HG03354 (cell line): Measurements from ENCODE around the gene NRIP1.

Experiments
- ATAC-seq: cut with Tn5 transposase; IDR thresholded peaks from one replicate; pipeline ENCODE4 v1.9.1; 2021; ENCODE audit warnings: mild to moderate bottlenecking; ENCODE audit not compliant: unreplicated experiment, poor library complexity, severe bottlenecking

NRIP1 gene

DNA sequence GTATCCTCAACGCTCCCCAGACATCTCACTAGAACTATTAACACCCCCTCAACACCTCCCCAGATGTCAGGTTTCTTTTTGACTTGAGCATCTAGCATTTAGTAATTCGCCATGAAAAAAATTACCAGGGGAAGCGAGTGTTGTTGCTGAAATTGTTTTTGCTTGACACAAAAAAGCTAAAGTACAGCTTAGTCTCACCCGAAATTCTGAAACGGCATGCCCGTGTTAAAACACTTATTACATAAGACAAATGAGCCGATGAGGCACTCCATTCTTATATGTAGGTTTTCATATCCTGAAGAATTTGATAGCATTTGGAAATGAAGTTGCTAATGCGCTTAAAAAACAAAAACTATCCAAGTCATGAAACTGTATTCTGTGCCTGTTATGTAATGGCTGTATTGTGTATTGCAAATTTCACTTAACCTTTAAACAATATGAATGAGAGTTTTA lies 1.3 kb upstream of the NRIP1 start:
- ATAC-seq: no peak

DNA sequence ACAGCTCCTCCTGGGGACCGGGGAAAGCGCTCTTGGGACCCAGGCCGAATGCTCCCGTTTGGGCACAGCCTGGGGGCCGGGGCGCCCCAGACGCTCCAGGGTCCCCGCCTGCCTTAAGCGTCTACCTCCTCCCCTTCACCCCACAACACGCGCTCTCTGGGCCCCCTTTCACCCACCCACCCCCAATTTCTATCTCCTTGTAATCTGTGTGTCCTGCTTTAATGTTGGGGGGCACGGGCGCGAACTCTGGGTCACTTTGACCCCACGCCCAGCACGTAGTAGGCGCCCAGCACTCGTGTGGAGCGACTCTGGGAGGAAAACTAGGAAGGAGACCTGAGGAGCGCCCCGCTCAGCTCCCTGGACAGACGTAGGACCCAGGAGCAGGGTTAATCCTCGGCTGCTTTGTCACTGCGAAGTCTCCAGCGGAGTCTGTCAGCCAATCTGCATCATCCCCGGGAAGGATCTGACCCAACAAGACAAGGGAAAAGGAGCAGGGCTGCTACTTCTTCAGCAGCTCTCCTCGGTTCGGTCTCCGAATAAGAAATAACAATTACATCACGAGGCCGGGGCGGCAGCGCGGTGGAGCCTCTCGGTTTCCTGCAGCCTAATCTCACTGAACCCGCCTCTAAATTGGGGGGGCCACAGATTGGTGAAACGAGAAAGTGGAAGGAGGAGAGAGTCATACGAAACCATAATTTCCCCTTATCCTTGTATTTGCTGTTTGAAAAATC lies 757 bp upstream of the NRIP1 start:
- ATAC-seq: peak; percentile 14

DNA sequence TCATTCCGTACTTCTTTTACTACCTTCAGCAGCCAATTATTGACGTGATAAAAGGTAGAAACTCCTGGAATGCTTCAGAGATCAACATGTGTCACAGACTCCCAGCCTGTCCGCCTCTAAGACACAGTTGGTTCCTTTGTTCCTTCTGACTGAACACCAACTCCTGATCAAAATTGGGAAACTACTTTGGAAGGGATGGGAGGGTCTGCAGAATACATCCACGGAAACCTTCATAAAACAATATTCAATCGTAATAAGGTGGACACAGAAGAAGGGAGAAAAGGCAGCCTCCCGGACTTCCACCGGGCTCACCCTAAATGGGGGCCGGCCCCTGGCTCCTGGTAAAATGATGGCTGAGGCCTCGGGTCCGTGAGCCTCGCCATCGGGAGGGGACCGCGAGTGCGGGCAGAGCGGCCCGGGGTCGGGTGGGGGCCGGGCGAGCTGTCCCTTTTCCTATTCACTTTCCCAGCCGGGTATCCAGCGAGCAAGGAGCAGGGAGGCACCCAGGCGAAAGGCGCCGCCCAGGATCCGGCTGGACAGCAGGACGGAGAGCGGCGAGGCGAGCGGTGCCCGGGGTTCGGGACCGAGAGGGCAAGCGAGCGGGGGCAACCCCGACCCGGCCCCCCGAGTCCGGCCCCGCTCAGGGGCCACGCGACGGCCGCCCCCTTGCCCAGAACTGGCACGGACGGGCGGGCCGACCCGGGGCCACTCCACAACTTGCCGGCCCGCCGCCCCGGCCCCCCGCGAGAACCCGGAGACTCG lies 805 bp downstream of the NRIP1 start:
- peak; percentile 2 for ATAC-seq

DNA sequence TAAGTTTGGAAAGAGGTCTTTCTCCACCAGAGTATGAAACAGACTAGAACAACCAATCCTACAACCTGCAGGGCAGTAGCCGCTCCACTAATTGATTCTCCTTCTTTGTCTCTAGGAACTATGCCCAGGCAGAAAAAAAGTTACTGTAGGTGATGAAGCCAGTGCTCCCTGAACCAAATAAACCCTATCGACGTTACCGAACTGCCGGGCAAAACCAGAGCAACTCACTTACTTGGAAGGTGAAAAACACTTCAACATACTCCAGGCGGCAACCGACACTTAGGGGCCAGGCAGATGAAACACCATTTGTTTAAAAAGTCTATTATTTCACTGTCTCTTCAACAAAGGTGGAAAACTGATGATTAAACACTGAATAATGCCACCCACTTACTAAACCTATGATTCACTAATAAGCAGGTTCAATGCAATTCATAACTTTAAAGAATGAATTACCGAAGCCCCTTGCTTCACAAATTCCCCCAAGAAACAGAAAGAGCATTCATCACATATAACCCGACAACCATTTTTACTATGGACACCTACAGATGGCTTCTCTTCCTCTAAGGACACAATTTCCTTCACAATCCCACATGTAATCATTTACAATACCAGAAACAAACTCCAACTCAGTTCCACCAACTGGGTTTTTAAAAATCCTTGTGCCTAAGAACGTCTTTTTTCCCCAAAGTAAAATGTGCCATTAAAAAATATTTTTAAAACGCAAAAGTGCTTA lies 1.6 kb downstream of the NRIP1 start:
- ATAC-seq: no peak

DNA sequence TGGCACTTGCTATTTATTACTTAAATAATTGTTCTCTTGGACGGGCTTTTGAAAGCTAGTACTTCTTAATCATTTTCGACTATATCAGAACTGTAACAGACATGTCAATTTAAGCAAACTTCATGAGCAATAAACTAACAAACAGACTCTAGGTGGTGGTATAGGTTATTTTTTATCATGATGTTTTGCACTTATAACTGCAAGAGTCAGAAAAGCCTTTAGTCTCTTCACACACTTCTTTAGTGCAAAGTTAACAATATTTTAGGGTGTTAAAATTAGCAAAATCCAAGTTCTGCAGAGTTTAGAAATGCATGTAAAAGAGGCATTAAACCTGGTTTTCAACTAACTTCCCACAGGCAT lies 2.2 kb downstream of the NRIP1 start:
- ATAC-seq: no peak

DNA sequence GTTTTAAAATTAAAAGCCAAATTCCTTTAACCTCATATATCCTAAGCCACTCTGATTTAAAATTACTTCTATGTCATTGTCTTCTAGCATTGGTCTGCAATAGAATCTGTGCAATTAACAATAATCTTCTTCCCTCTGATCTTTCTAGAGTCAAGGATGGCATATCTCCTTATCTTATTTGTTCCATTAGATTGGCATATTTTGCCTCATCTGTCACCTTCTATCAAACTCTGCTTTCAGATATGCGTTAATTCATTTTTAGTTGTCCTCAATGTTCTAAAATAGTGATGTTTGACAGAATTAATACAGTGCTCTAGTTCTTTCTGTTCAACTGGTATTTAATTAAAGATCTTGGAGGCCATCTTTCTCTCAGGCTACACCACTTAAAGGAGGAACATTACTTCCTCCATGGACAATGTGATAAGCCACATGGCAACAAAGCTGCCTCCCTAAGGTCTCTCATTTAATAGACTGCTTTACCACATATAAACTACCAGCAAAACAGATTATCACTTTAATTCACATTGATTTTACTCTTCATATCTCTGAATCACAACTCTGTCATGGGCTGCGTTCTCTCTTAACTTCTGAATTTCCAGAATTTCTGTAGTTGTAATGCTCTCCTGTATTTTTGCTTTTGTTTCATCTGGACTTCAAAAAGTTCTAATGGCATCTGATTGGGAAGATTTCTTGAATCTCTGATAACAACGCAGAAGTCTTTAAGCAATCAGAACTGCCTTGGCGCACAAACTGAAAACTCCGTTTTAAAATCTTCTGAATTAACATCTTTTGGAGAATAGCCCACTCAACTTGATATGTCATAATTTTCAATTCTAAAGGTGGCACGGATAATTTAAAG lies 2.8 kb downstream of the NRIP1 start:
- ATAC-seq: no peak

DNA sequence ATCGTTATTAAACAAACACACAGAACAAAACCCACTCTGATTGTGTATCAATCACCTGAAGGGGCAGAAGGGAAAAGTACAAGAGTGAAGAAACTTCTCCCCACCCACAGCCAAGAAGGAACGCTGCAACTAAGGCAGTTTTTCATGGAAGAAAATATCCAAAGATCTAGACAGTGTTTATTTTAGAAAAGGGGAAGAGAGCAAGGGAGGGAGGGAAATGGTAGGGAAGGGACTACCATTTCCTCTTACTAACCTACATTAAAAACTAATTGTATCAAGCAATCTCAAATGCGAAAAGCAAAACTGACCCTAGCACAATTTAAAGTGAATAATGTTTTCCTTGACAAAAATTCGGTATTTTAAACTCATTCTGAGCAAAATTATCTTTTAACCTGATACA lies 3.5 kb downstream of the NRIP1 start:
- ATAC-seq: no peak

DNA sequence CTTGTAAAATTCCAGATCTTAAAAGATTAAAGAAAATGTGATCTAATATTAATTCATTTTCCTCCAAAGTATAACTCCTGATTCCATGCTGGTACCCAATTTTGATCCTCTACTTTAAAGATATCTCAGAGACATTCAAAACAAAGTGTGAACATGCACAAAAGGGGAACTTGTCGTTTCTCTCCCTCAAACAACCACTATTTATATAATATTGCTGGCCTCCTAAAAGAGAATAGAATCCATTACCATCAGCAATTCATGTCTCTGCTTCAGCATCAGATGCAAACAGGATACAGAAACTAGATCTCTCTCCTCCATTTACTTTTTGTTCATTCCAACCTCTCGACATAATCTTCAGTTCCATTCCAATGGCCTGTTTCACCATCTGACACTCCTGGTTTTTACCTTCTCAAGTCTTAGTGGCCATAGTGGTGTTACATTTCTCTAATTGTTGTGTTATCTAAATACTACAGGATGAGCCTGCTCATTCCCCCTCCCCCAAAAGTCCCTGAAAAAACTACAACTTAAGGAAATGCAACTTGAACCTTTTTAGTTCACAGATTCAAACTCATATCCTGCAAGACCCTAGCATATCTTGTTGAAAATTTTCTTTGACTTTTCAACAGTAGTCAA lies 4.1 kb downstream of the NRIP1 start:
- no peak for ATAC-seq

DNA sequence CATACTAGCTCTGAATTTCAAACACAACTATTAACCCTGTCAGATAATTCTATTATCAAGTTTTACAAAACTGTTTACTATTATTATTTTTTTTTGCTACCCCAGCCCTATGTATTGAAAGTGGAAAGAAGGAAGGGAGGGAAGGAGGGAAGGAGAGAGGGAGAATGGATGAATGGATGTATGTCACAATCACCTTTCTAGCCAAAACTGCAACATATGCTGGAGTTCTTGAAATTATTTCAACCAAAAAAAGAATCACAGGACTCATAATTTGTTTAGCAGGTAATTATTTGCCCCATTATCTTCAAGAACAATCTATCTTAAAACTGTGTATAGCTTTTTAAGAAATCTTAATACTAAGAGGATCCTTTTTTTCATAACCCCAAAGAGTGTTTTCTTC lies 5.4 kb downstream of the NRIP1 start:
- no peak for ATAC-seq

DNA sequence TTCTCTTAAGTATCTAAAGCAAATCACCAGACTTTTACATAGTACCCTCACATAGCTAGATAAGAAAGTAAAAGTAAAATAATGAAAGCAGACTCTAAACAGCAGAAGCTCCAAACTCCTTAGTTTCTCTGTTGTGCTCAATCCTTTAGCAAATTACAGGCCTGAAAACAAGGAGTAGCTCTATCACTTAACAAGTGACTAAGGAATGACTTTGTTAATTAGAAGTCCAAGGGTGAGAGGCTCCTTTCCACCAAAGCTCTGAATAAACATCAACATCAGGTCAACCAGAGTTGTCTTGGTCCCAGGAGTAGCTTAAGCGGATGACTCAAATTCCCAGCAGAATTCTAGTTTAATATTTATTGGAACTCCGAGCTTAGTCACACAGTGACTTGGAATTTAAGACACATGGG lies 5.9 kb downstream of the NRIP1 start:
- peak; percentile 38 for ATAC-seq

DNA sequence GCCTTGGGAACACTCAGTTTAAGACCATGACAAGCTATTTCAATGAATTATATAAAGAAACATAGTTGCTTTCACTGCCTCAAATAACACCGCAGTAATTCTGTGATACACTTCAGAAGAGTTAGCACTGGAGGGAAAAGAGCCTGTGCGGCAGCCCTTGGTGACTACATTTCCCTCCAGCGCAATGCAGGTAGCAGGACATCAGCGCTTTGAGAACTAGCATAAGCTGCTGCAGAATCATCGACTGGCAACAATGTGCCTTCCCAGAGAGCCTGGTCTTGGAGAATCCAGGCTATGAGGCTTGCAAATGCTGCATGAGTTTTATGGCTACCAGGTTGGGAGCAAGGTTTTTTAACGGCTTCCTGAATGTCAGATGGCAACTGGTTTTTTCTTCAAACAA lies 7.5 kb downstream of the NRIP1 start:
- no peak for ATAC-seq

DNA sequence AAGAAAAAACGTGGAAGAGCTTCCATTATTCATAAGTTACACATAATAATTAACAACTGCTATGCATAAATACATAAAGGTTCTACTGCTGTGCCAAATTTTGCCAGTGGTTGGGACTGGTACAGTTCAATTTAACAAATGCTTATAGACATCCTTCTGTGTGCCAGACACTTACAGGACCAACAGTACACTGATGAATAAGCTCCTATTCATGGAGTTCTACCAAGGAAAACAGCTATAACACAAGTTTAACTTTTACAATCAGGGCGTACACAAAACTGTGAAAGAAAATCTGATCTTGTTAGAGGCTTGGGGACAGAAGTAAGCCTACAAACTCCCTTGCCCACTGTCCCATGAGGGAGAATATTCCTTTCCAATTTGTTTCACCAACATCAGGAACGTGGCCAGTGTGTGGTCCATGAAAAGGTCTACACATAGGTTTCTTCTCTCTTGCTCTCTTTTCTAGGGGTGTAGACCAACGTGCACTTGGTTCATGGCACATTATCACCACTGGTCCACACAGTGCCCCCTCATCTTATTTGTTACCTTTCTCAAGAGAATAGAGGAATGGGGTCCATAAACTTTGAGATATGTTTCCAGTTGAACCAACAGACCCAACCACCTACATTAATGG lies 10.1 kb downstream of the NRIP1 start:
- no peak for ATAC-seq

DNA sequence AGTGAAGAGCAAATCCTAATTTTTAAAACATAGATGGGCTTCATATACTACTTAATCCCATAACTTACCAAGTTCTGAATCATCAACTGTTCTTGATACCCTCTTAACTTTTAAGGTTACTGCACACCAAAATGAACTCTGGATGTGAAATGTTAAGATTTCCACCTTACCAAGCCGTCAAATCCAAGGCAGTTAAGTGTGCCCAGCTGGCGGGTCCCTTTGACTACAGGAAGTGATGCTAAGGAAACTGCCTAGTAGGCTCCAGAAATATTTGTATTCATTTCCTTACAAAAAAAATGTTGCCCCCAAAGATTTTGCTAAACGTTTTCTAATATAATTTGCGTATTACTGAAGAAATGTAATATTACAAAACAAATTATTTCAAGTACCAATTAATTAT lies 10.7 kb downstream of the NRIP1 start:
- no peak for ATAC-seq

DNA sequence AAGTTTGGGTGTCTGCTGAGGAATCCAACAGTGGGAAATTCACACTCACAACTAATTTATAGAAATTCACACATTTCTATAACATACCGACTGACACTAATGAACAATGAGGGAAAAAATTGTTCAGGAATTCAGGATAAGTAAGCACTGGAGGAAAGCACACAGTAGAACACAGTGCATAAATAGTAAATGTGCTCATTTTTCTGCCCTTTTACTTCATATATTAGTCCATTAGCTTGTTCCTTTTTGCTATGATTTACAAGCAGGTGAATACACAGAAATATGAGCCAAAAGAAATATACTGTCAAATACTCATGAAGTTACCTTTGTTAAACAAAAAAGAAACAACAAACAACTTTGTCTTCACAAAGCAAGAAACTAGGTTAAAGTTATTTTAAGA lies 11.3 kb downstream of the NRIP1 start:
- ATAC-seq: no peak

DNA sequence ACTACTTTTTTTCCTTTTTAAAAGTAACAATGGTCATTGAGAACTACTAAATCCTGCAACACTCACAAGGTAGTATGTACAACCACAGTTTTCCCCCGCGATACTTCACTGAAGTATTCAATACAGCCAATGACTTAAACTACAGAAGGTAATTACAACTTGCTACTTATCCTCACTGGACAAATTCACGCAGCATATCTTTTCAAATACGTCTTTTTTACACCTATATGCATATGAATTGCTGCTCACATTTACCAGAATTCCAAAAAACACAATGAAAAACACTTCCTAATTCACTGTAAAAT lies 12.4 kb downstream of the NRIP1 start:
- ATAC-seq: peak; percentile 30

DNA sequence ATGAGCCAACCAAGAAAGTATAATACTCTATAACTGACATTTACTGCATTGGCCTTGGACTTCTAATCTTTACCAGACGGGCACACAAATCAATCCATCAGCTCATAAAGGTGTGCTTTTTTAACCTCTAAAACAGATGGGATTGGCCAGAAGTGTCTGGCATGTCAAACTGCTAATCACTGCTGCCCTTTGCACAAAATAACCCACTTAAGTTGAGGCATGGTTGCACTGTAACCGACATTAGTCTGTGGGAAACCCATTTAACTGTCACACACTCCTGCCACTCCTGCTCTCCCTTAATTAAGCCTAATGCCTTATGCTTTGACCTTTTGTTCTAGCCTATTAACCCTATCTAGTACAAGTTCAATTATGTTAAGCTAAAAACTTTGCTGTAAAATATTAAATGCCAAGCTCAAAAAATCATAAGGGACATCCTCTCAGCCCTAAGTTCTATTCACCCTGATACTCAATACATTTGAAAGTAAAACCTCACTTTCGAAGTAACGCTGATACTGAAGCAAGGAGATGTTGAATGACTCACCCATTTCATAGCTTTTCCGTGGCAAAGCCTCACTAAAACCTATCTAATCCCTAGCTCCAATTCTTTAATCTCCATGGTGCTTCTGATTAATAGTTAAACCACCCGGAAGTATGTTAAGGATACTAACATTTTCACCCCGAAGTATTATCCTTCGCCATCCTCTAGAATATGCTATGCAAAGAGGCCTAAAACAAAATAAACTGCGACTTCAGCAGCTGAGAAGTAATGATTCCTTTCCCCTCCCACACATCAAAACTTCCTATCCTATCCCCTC lies 12.9 kb downstream of the NRIP1 start:
- peak; percentile 75 for ATAC-seq

DNA sequence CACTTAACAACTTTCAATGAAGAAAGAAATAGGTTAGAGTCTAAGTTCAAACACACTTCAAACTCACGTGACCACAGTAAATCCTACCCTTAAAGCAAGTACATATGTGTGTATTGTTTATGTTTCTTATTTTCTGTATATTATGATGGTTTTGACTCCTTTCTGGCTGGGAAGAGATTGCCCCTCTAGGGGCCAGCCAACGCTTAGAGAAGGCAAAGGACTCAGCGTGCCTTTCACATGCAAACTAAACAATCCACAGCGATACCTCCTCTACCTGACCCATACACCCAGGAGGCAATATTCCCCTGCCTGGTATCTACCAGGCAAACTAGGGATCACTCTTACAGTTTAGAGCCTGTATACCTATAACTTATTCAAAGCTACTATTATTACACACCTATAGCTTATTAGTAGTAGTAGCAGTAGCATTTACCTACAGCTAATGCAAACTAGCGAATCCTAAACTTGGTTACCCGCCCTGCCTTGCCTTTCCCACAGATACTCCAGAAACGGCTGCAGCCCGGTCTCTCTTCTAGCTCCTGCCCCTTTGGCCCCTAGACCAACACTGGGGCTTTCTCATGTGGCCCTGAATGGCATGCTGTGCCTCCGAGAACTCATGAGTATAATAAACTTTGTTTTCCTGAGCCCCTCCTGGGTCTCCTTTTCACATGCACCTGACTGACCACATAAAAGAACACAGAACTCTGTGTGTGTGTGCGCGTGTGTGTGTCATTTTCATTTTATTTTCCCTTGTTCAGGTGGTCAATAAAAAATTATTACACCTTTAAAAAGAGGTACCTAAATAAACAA lies 14.0 kb downstream of the NRIP1 start:
- no peak for ATAC-seq

DNA sequence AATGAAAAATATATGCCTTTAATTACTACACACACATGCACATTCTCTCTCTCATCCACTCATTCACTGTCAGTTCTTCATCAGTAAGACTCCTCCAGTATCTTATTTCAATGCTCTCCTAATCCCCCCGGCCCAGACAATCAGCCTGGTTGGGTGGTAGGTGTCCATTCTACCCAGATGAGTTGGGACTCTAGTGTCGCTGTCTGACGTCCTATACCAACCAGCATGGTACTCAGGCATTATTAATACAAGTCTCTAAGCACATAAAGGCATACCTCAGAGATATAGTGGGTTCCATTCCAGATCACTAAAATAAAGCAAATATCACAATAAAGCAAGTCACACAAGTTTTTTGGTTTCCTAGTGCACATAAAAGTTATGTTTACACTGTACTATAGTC lies 19.8 kb downstream of the NRIP1 start:
- ATAC-seq: no peak
